Right lobe of liver (tissue), 6 donors: ENCODE results near the gene CAP2. TPM values are rescaled to one million over a fixed set of nuclear protein-coding genes. Genes with fewer than 3 reads are reported as not detected.

Experiments
- ATAC-seq, 4 donors: fragments of 200-7000 bp; cut with Tn5 transposase; one replicate each; pipeline ENCODE4 v1.9.1; 2020; ENCODE audit warnings: mild to moderate bottlenecking in 4 of 4, moderate library complexity in 4 of 4
- DNase-seq, 3 donors: peaks; one replicate each; pipeline ENCODE4 v3.0.0-alpha.2; 2020
- H3K27ac ChIP-seq, 3 donors: fragments of 200-600 bp; one replicate each; pipeline ENCODE4 v1.8.0; 2022
- H3K27me3 ChIP-seq, 2 donors: fragments of 200-600 bp; one replicate each; pipeline ENCODE4 v1.8.0; 2022
- H3K36me3 ChIP-seq, 4 donors: fragments of 200-600 bp; sonication (generic) in 1 of 4; one replicate each; pipeline versions ENCODE4 v1.5.1 to v1.8.0; 2017 to 2022; ENCODE audit warnings: control low read depth in 1 of 4
- H3K4me1 ChIP-seq, 4 donors: fragments of 200-600 bp; sonication (generic) in 1 of 4; one replicate each; pipeline versions ENCODE4 v1.5.1 to v1.8.0; 2017 to 2022; ENCODE audit warnings: control low read depth in 1 of 4
- H3K4me3 ChIP-seq, 3 donors: fragments of 200-600 bp; one replicate each; pipeline ENCODE4 v1.8.0; 2022
- H3K9me3 ChIP-seq, 4 donors: fragments of 200-600 bp; sonication (generic) in 1 of 4; one replicate each; pipeline versions ENCODE4 v1.5.1 to v1.8.0; 2017 to 2022; ENCODE audit warnings: control low read depth in 1 of 4
- CTCF ChIP-seq, 4 donors: fragments of 200-600 bp in 3 of 4; fragments of 450-650 bp in 1 of 4; IDR thresholded peaks; one replicate each; pipeline versions ENCODE4 v1.5.1 to v1.8.0; 2016 to 2022; ENCODE audit warnings: antibody characterized with exemption in 4 of 4, mild to moderate bottlenecking in 2 of 4
- POLR2A ChIP-seq: fragments of 450-650 bp; IDR thresholded peaks from one replicate; pipeline ENCODE4 v1.6.1; 2017; ENCODE audit warnings: antibody characterized with exemption, mild to moderate bottlenecking
- WGBS: methylation state at CpG from one replicate; pipeline ENCODE4 v1.1.6; 2018; ENCODE audit warnings: low coverage, low lambda C conversion rate; ENCODE audit not compliant: insufficient coverage; ENCODE audit errors: missing lambda C conversion rate; 5-methylcytosine and 5-hydroxymethylcytosine counted together
- intact Hi-C, 2 donors: fragments of 100-400 bp; cut with DNase I; formaldehyde crosslinking; loops; one replicate each; pipeline versions ENCODE4 v1.11.2 to v1.14.1; 2022
- total RNA-seq, 6 experiments: library from RNA; depleted of rRNA in 2 of 6; stranded (reverse); fragments of >200 nt in 2 of 6; fragmentation: NEBNext Ultra II Directional in 3 of 6; extraction: Animal tissue kit (Norgen Biotek cat#: 25700) in 3 of 6; gene quantifications; one replicate each; pipeline versions ENCODE4 v1.1.0 to v1.2.4, GENCODE V29; 2016 to 2023
- donor health status: DM: no; HTN: yes; CAD: no.
- donor health status: DM: no; HTN: no; CAD: no.
- donor health status: DM: no; HTN: no; CAD: no.
- donor health status: DM: no; HTN: yes; CAD: no.
- donor health status: DM: no; HTN: yes; CAD: no.

The CAP2 gene
- total RNA-seq, 6 experiments from 2014 or later = 2.1 to 7.4 (median 6.1) TPM

DNA sequence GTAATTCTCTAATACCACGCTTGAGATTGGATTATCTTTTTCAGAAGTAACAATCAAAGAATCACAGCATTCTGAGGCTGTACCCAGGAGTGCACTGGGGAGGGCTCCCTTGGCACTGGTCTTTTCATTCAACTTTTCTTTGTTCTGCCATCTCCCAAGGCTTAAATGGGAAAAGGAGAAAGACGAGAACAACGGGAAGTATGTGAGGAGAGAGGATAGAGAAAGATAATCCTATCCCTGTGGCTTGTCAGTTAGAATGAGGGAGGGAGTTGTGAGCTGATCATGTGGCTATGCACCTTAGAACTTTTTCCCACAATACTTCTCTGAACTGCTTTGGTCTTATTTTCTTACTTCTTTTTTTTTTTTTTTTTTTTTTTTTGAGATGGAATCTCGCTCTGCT, 83.1 kb downstream of the CAP2 start:
- no peak overlapping the region for H3K4me3 ChIP-seq
- no peaks in the 10 kb centered on the region for H3K9me3 ChIP-seq
- 85% methylated on average over 4 of the region's 4 CpGs for WGBS

GRCh38 chr6:17477356-17477755, 84.0 kb downstream of the CAP2 start:
- Histone ChIP-seq H3K9me3 (no peaks in the 10 kb centered on the region), H3K4me3 (no peak overlapping the region), H3K27me3 (no peaks in the 10 kb centered on the region), H3K27ac (no peak overlapping the region), H3K36me3 (no peaks in the 10 kb centered on the region), H3K4me1 (peaks cover 0 to 3% (median 0%) of the 10 kb centered on the region in 4 donors)
- 96% methylated on average over 2 of the region's 2 CpGs for WGBS
- ATAC-seq (no peak), DNase-seq (no peak)
- intact Hi-C loops = no loop called here
- TF ChIP-seq CTCF (IDR thresholded peaks at IDR 0.05) = no peak
- TF ChIP-seq POLR2A = no peak

More for the DNA sequence above, 83.1 kb downstream of the CAP2 start:
- intact Hi-C loops = no loop called here
- ATAC-seq (no peak), DNase-seq (no peak)
- Histone ChIP-seq H3K27me3 (no peaks in the 10 kb centered on the region), H3K27ac (no peak overlapping the region), H3K4me1 (peaks cover 0 to 3% (median 0%) of the 10 kb centered on the region in 4 donors), H3K36me3 (no peaks in the 10 kb centered on the region)
- TF ChIP-seq POLR2A (no peak), CTCF (IDR thresholded peaks at IDR 0.05) (no peak)

DNA sequence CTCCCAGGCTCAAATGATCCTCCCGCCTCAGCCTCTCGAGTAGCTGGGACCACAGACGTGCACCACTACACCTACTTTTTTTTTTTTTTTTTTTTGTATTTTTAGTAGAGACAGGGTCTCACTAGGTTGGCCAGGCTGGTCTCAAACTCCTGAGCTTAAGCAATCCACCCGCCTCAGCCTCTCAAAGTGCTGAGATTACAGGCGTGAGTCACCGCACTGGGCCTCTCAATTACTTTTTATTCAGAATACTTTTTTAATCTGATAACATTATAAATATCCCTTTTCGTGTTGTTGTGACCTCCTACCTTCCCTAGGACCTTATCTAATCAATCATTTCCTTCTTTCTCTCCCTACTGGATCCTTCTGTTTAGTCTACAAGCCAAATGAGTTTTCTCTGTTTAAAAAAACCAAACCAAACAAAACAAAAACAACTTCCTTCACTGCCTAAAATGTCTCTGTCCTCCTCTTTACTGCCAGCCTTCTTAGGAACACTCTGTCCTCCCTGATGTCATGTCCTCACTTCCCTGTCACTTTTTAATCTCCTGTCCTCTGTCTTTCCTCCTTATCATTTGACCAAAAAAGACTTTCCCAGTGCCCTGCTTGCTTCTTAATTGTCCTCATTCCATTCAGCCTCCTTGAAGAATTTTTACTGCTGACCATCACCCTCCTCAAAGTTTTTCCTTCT, 85.0 kb downstream of the CAP2 start:
- ATAC-seq (peak in 1 of 4 donors; percentile 67), DNase-seq (no peak)
- intact Hi-C loops = no loop called here
- H3K36me3 ChIP-seq = no peaks in the 10 kb centered on the region
- H3K9me3 ChIP-seq = no peaks in the 10 kb centered on the region
- no peak overlapping the region for H3K27ac ChIP-seq
- H3K27me3 ChIP-seq = no peaks in the 10 kb centered on the region
- H3K4me3 ChIP-seq = no peak overlapping the region
- TF ChIP-seq POLR2A = no peak
- TF ChIP-seq CTCF (IDR thresholded peaks at IDR 0.05) = no peak
- H3K4me1 ChIP-seq = peaks cover 0 to 3% (median 0%) of the 10 kb centered on the region in 4 donors
- 60% methylated on average over 4 of the region's 7 CpGs for WGBS

DNA sequence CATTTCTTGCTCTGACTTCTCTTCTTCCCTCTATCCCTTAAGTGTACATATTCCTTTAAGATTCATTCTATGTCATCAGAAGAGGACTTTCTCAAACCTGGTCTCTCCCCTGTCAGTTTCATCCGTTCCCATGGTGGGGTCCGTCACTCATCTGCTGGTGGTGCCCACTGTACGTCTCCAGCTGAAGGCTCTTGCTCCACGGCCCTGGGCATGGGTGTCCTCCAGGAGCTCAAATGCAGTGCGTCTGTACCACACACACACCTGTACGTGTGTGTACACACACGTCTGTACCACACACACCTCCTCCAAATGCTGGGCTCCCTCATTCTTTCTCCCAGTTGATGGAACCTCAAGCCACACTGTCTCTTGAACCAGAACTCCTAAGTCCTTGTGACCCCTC, 85.6 kb downstream of the CAP2 start:
- intact Hi-C loops = no loop called here
- Histone ChIP-seq H3K9me3 (no peaks in the 10 kb centered on the region), H3K27me3 (no peaks in the 10 kb centered on the region), H3K27ac (no peak overlapping the region), H3K36me3 (no peaks in the 10 kb centered on the region), H3K4me3 (no peak overlapping the region), H3K4me1 (peaks cover 0 to 3% (median 0%) of the 10 kb centered on the region in 4 donors)
- no peak for DNase-seq
- peak in 1 of 4 donors; percentile 33 for ATAC-seq
- TF ChIP-seq POLR2A (no peak), CTCF (IDR thresholded peaks at IDR 0.05) (no peak)
- 94% methylated on average over 4 of the region's 7 CpGs for WGBS
